CD4-positive, alpha-beta memory T cell (primary cell): Measurements from ENCODE around the gene CAMK2A. TPM values are rescaled to one million over a fixed set of nuclear protein-coding genes. Genes with fewer than 3 reads are reported as not detected.

Source experiments
- CTCF ChIA-PET: fragments of 350-600 bp; sonication (Branson Sonifier 250); formaldehyde crosslinking; loops from one replicate; lab custom pipeline; 2021; ENCODE audit warnings: inconsistent platforms; ENCODE audit not compliant: partially characterized antibody; lab: Charles Lee
- POLR2A ChIA-PET: fragments of 350-600 bp; sonication (Branson Sonifier 250); formaldehyde crosslinking; loops from one replicate; lab custom pipeline; 2021; ENCODE audit not compliant: partially characterized antibody; lab: Charles Lee
- DNase-seq, 5 donors: peaks; one replicate each; pipeline versions ENCODE4 v3.0.0 to v3.0.0-alpha.2; 2020 to 2022; ENCODE audit warnings: mixed read lengths in 1 of 5
- H3K27ac ChIP-seq: one replicate; pipeline ENCODE4 v1.7.0; 2013; ENCODE audit warnings: low read depth, low read length
- H3K27me3 ChIP-seq: 2 replicates; pipeline ENCODE4 v1.7.0; 2013; ENCODE audit warnings: mild to moderate bottlenecking, low read length, moderate library complexity; ENCODE audit not compliant: insufficient read depth
- H3K36me3 ChIP-seq: 2 replicates; pipeline ENCODE4 v1.7.0; 2013; ENCODE audit warnings: mild to moderate bottlenecking, low read length, moderate library complexity; ENCODE audit not compliant: insufficient read depth
- H3K4me1 ChIP-seq: 2 replicates; pipeline ENCODE4 v1.7.0; 2013; ENCODE audit warnings: mild to moderate bottlenecking, low read length, moderate library complexity; ENCODE audit not compliant: insufficient read depth
- H3K4me3 ChIP-seq, 2 donors: one replicate each; pipeline ENCODE4 v1.7.0; 2013; ENCODE audit warnings: low read length in 2 of 2, mild to moderate bottlenecking in 1 of 2
- H3K9me3 ChIP-seq, 2 donors: one replicate each; pipeline ENCODE4 v1.7.0; 2013; ENCODE audit warnings: low read length in 2 of 2, control low read depth in 1 of 2; ENCODE audit not compliant: control insufficient read depth in 1 of 2
- H3K27ac Mint-ChIP-seq, 7 donors: one replicate each; pipeline ENCODE4 v1.8.0; 2020 to 2021; ENCODE audit warnings: mixed read lengths in 7 of 7, mild to moderate bottlenecking in 6 of 7, inconsistent platforms in 3 of 7, moderate library complexity in 3 of 7
- H3K27me3 Mint-ChIP-seq, 2 donors: one replicate each; pipeline ENCODE4 v1.8.0; 2020 to 2021; ENCODE audit warnings: mixed read lengths in 2 of 2
- H3K36me3 Mint-ChIP-seq, 2 donors: one replicate each; pipeline ENCODE4 v1.8.0; 2020 to 2021; ENCODE audit warnings: mixed read lengths in 2 of 2, inconsistent platforms in 1 of 2, mild to moderate bottlenecking in 1 of 2
- H3K4me1 Mint-ChIP-seq, 4 donors: one replicate each; pipeline ENCODE4 v1.8.0; 2020 to 2021; ENCODE audit warnings: mixed read lengths in 4 of 4, mild to moderate bottlenecking in 1 of 4
- H3K4me3 Mint-ChIP-seq, 8 donors: one replicate each; pipeline ENCODE4 v1.8.0; 2020 to 2021; ENCODE audit warnings: mixed read lengths in 8 of 8, mild to moderate bottlenecking in 7 of 8, moderate library complexity in 6 of 8, inconsistent platforms in 3 of 8
- H3K9me3 Mint-ChIP-seq, 8 donors: one replicate each; pipeline ENCODE4 v1.8.0; 2020 to 2021; ENCODE audit warnings: mixed read lengths in 8 of 8, mild to moderate bottlenecking in 5 of 8, inconsistent platforms in 3 of 8, moderate library complexity in 1 of 8
- intact Hi-C: fragments of 100-400 bp; cut with micrococcal nuclease; formaldehyde crosslinking; loops from one replicate; pipeline ENCODE4 v1.15.1; 2023
- polyA plus RNA-seq, 2 donors: library from polyadenylated mRNA; unstranded; fragments of 300-500 nt; fragmentation: Illumina TruSeq; gene quantifications; one replicate each; pipeline ENCODE4 v1.2.3, GENCODE V29; 2021
- total RNA-seq, 2 experiments: library from RNA; stranded (reverse); gene quantifications; one replicate each; pipeline ENCODE4 v1.2.3, GENCODE V29; 2021

The CAMK2A gene
- total and polyA plus RNA-seq, 4 experiments from 2014 or later = not detected

DNA sequence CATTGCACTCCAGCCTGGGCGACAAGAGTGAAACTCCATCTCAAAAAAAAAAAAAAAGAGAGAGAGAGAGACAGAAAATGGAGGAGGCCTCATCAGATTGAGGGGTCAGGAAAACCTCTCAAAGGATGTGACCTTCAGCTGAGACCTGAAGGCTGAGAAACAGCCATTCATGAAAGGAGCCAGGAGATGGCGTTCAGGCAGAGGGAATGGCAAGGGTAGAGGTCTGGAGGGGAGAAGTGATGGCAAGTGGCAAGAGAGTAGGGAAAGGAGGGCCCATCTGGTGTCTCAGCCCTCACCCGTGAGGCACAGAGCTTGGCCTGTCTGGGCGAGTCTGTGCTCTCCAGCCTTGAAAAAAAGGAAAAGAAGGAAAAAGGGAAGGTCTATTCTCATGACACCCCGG is 17.0 kb downstream of the CAMK2A start:
- Mint-ChIP-seq H3K4me3 (no peak overlapping the region), H3K4me1 (no peaks in the 10 kb centered on the region), H3K9me3 (no peaks in the 10 kb centered on the region), H3K27me3 (peaks cover 2 to 5% of the 10 kb centered on the region in 2 donors), H3K27ac (peak overlapping the region in 1 of 7 donors; percentile 23), H3K36me3 (no peaks in the 10 kb centered on the region)
- CTCF ChIA-PET = interaction anchor here (0.7 kb wide), 1 partner anchor 138 kb away, joined by 3 read pairs; no protein-coding TSS in a partner anchor
- Histone ChIP-seq H3K36me3 (no peaks in the 10 kb centered on the region), H3K4me3 (no peak overlapping the region), H3K27ac (no peak overlapping the region), H3K9me3 (no peaks in the 10 kb centered on the region), H3K27me3 (no peaks in the 10 kb centered on the region), H3K4me1 (no peaks in the 10 kb centered on the region)
- no peak for DNase-seq
- POLR2A ChIA-PET = no interaction called here
- intact Hi-C loops = no loop called here

DNA sequence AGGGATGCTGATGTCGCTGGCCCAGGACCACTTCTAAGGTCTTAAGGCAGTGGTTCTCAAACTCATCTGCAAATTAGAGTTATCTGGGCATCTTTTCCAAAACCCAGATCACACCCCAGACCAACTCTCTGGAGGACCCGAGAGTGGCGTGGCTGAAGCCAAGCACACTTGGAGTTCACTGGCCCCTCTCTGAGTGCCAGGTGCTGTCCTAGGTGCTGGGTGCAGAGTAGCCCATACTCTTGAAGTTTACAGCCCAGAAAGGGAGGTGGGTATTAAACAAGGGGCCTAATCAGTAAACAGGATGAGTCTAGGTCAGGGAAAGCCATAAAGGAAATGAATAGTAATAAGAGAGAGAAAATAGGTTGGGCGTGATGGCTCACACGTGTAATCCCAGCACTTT is 17.6 kb downstream of the CAMK2A start:
- Histone ChIP-seq H3K4me3 (no peak overlapping the region), H3K36me3 (no peaks in the 10 kb centered on the region), H3K27me3 (no peaks in the 10 kb centered on the region), H3K9me3 (no peaks in the 10 kb centered on the region), H3K27ac (no peak overlapping the region), H3K4me1 (no peaks in the 10 kb centered on the region)
- intact Hi-C loops = no loop called here
- H3K36me3 Mint-ChIP-seq = no peaks in the 10 kb centered on the region
- H3K4me1 Mint-ChIP-seq = no peaks in the 10 kb centered on the region
- H3K27ac Mint-ChIP-seq = no peak overlapping the region
- DNase-seq = no peak
- ChIA-PET POLR2A (no interaction called here), CTCF (no interaction called here)
- no peak overlapping the region for H3K4me3 Mint-ChIP-seq
- no peaks in the 10 kb centered on the region for H3K9me3 Mint-ChIP-seq
- H3K27me3 Mint-ChIP-seq = peaks cover 2 to 5% of the 10 kb centered on the region in 2 donors

DNA sequence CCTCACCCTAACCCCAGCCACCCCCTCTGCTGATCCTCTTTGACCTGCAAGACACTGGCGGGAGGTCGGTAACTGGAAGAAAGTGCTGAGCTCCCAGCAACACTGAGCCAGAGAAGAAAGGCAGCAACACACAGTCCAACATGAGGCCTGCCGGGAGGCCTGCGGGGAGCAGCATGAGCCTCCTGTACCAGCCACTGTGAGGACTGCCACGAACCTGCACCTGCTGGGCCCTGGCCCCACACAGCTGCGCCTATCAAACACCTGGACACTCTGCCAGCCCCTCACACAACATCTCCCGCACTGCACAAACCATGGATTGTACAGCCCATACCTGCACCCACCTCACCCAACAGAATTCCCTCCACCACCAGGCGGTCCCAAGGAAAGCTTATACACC is 18.3 kb downstream of the CAMK2A start:
- intact Hi-C loops = no loop called here
- H3K36me3 Mint-ChIP-seq = no peaks in the 10 kb centered on the region
- H3K27ac ChIP-seq = no peak overlapping the region

GRCh38 chr5:150270541-150271295 is 18.9 kb downstream of the CAMK2A start:
- H3K4me1 Mint-ChIP-seq = no peaks in the 10 kb centered on the region
- Histone ChIP-seq H3K9me3 (no peaks in the 10 kb centered on the region), H3K36me3 (no peaks in the 10 kb centered on the region), H3K27me3 (no peaks in the 10 kb centered on the region), H3K27ac (no peak overlapping the region), H3K4me3 (no peak overlapping the region), H3K4me1 (no peaks in the 10 kb centered on the region)
- POLR2A ChIA-PET = no interaction called here
- intact Hi-C loops = no loop called here
- DNase-seq = no peak
- H3K4me3 Mint-ChIP-seq = no peak overlapping the region
- no peaks in the 10 kb centered on the region for H3K9me3 Mint-ChIP-seq
- no peaks in the 10 kb centered on the region for H3K36me3 Mint-ChIP-seq
- H3K27me3 Mint-ChIP-seq = peaks cover 2 to 5% of the 10 kb centered on the region in 2 donors
- no peak overlapping the region for H3K27ac Mint-ChIP-seq
- CTCF ChIA-PET = no interaction called here

More for the DNA sequence above, 18.3 kb downstream of the CAMK2A start:
- Histone ChIP-seq H3K36me3 (no peaks in the 10 kb centered on the region), H3K9me3 (no peaks in the 10 kb centered on the region), H3K27me3 (no peaks in the 10 kb centered on the region), H3K4me1 (no peaks in the 10 kb centered on the region), H3K4me3 (no peak overlapping the region)
- Mint-ChIP-seq H3K4me3 (no peak overlapping the region), H3K4me1 (no peaks in the 10 kb centered on the region), H3K9me3 (no peaks in the 10 kb centered on the region), H3K27me3 (peaks cover 2 to 5% of the 10 kb centered on the region in 2 donors), H3K27ac (no peak overlapping the region)
- no peak for DNase-seq
- ChIA-PET CTCF (no interaction called here), POLR2A (no interaction called here)

DNA sequence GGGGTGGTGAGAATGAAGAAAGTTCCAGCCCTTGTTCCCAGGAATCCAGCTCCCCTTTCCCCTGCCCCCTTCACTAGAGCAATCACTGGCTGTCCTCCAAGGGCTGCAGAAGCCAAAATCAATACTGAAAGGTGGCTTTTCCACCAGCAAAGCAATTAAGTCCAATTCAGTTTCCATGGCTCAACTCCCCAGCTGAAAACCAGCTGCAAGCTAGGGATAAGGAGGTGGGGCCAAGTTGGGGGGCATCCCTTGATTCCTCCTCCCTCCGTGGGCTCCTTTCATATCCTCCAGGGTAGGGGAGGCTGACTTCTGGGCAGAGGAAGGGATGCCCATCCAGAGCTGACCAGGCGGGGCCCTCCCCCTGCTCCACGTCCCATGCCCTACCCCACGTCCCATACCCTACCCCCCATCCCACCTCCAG is 22.7 kb downstream of the CAMK2A start:
- Mint-ChIP-seq H3K9me3 (no peaks in the 10 kb centered on the region), H3K4me1 (no peaks in the 10 kb centered on the region), H3K27ac (no peak overlapping the region), H3K27me3 (peaks cover 5 to 6% of the 10 kb centered on the region in 2 donors), H3K36me3 (no peaks in the 10 kb centered on the region), H3K4me3 (no peak overlapping the region)
- H3K4me3 ChIP-seq = no peak overlapping the region
- intact Hi-C loops = no loop called here
- no peaks in the 10 kb centered on the region for H3K4me1 ChIP-seq
- no peak overlapping the region for H3K27ac ChIP-seq
- DNase-seq = no peak
- no peaks in the 10 kb centered on the region for H3K9me3 ChIP-seq
- no peaks in the 10 kb centered on the region for H3K36me3 ChIP-seq
- no peaks in the 10 kb centered on the region for H3K27me3 ChIP-seq
- ChIA-PET CTCF (no interaction called here), POLR2A (no interaction called here)

GRCh38 chr5:150265870-150266383 is 23.6 kb downstream of the CAMK2A start:
- no peak for DNase-seq
- no peaks in the 10 kb centered on the region for H3K9me3 ChIP-seq
- intact Hi-C loops = no loop called here
- H3K36me3 Mint-ChIP-seq = no peaks in the 10 kb centered on the region
- H3K4me3 Mint-ChIP-seq = no peak overlapping the region
- ChIA-PET CTCF (interaction anchor here (0.7 kb wide), 1 partner anchor 25 kb away, joined by 3 read pairs; no protein-coding TSS in a partner anchor), POLR2A (no interaction called here)
- H3K36me3 ChIP-seq = no peaks in the 10 kb centered on the region
- no peaks in the 10 kb centered on the region for H3K27me3 ChIP-seq
- no peaks in the 10 kb centered on the region for H3K4me1 ChIP-seq
- H3K27me3 Mint-ChIP-seq = peaks cover 5 to 6% of the 10 kb centered on the region in 2 donors
- no peak overlapping the region for H3K27ac ChIP-seq
- H3K4me3 ChIP-seq = no peak overlapping the region
- no peaks in the 10 kb centered on the region for H3K4me1 Mint-ChIP-seq
- no peak overlapping the region for H3K27ac Mint-ChIP-seq
- H3K9me3 Mint-ChIP-seq = no peaks in the 10 kb centered on the region

- ChIA-PET CTCF (interaction anchor here (1.1 kb wide), 1 partner anchor 10 kb away, joined by 3 read pairs; no protein-coding TSS in a partner anchor), POLR2A (no interaction called here)
- no peaks in the 10 kb centered on the region for H3K36me3 ChIP-seq
- H3K27ac ChIP-seq = no peak overlapping the region
- H3K9me3 ChIP-seq = no peaks in the 10 kb centered on the region
- no peak overlapping the region for H3K27ac Mint-ChIP-seq
- no peaks in the 10 kb centered on the region for H3K27me3 ChIP-seq
- no peak overlapping the region for H3K4me3 ChIP-seq
- H3K27me3 Mint-ChIP-seq = peaks cover 5 to 6% of the 10 kb centered on the region in 2 donors
- no peak overlapping the region for H3K4me3 Mint-ChIP-seq
- H3K4me1 ChIP-seq = no peaks in the 10 kb centered on the region
- H3K4me1 Mint-ChIP-seq = no peaks in the 10 kb centered on the region
- DNase-seq = no peak
- no peaks in the 10 kb centered on the region for H3K36me3 Mint-ChIP-seq
- no peaks in the 10 kb centered on the region for H3K9me3 Mint-ChIP-seq
- intact Hi-C loops = no loop called here
These were observed 24.6 kb downstream of the CAMK2A start for GRCh38 chr5:150264667-150265603.
